Fibroblast of villous mesenchyme (primary cell): Measurements from ENCODE around the gene ARHGAP20. TPM values are rescaled to one million over a fixed set of nuclear protein-coding genes. Genes with fewer than 3 reads are reported as not detected.

Experiments
- DNase-seq: peaks from one replicate; pipeline ENCODE4 v3.0.0-alpha.2; 2010; ENCODE audit warnings: low read depth
- H3K4me3 ChIP-seq: 2 replicates; pipeline ENCODE4 v1.5.1; 2011; ENCODE audit warnings: low read depth, mild to moderate bottlenecking, low read length
- CTCF ChIP-seq: IDR thresholded peaks from 2 replicates; pipeline ENCODE4 v1.5.1; 2012; ENCODE audit warnings: low read depth, mild to moderate bottlenecking, low read length; ENCODE audit not compliant: insufficient read depth
- total RNA-seq: library from RNA; depleted of rRNA; stranded (reverse); fragments of >200 nt; gene quantifications from 2 replicates; pipeline ENCODE4 v1.2.3, GENCODE V29; 2012

Gene ARHGAP20
- total RNA-seq, 1 donor = 7.3 TPM

- DNase-seq = peak; percentile 71
- no peak overlapping the region for H3K4me3 ChIP-seq
- no peak for TF ChIP-seq CTCF
Observed at GRCh38 chr11:110720431-110721275, 8.4 kb upstream of the ARHGAP20 start.

GRCh38 chr11:110716361-110716760, 4.1 kb upstream of the ARHGAP20 start:
- no peak for TF ChIP-seq CTCF
- no peak overlapping the region for H3K4me3 ChIP-seq
- peak; percentile 65 for DNase-seq

- DNase-seq = peak; percentile 78
- no peak overlapping the region for H3K4me3 ChIP-seq
- TF ChIP-seq CTCF = no peak
Observed at GRCh38 chr11:110715541-110715940, 3.3 kb upstream of the ARHGAP20 start.

- TF ChIP-seq CTCF = no peak
- no peak for DNase-seq
- H3K4me3 ChIP-seq = peak overlapping the region; percentile 76
Observed at GRCh38 chr11:110713449-110713776, 1.2 kb upstream of the ARHGAP20 start.

GRCh38 chr11:110712659-110713448, 617 bp upstream of the ARHGAP20 start:
- TF ChIP-seq CTCF = no peak
- peak overlapping the region; percentile 76 for H3K4me3 ChIP-seq
- peak; percentile 48 for DNase-seq

- DNase-seq = no peak
- H3K4me3 ChIP-seq = peak overlapping the region; percentile 76
- no peak for TF ChIP-seq CTCF
Observed at GRCh38 chr11:110711448-110711775, 825 bp downstream of the ARHGAP20 start.
